H1 (cell line): ENCODE measurements around the gene COLQ. TPM values are rescaled to one million over a fixed set of nuclear protein-coding genes. Genes with fewer than 3 reads are reported as not detected.

ENCODE experiments used
- CTCF ChIA-PET: fragments of 300-600 bp; sonication (Branson Sonifier 250); formaldehyde crosslinking; loops from one replicate; lab custom pipeline; 2021; ENCODE audit not compliant: partially characterized antibody; lab: Charles Lee
- POLR2A ChIA-PET: fragments of 300-600 bp; sonication (Branson Sonifier 250); formaldehyde crosslinking; loops from one replicate; lab custom pipeline; 2021; ENCODE audit warnings: inconsistent platforms; ENCODE audit not compliant: partially characterized antibody; lab: Charles Lee
- DNase-seq, 2 experiments: peaks; one replicate each; pipeline versions ENCODE4 v3.0.0 to v3.0.0-alpha.2; 2010 to 2022; ENCODE audit warnings: low spot score in 2 of 2, low read depth in 1 of 2, mixed read lengths in 1 of 2
- FAIRE-seq: peaks from 2 replicates; lab custom pipeline; 2011; peaks lifted over from hg19 to GRCh38; lab: Jason Lieb, UNC
- H2AFZ ChIP-seq: 2 replicates; pipeline ENCODE4 v1.8.1; 2012; ENCODE audit warnings: low read length, inconsistent platforms
- H2AK5ac ChIP-seq: 2 replicates; pipeline ENCODE4 v1.6.1; 2013; ENCODE audit warnings: low read depth, low read length
- H2BK120ac ChIP-seq: replicated peaks from 2 replicates; pipeline ENCODE3; 2013; ENCODE audit warnings: low read depth, low read length, inconsistent platforms
- H2BK12ac ChIP-seq: 2 replicates; pipeline ENCODE4 v1.6.1; 2013; ENCODE audit warnings: low read depth, low read length
- H2BK15ac ChIP-seq: 2 replicates; pipeline ENCODE4 v1.6.1; 2013; ENCODE audit warnings: low read length
- H2BK20ac ChIP-seq: 2 replicates; pipeline ENCODE4 v1.6.1; 2013; ENCODE audit warnings: low read length
- H2BK5ac ChIP-seq: 2 replicates; pipeline ENCODE4 v1.6.1; 2013; ENCODE audit warnings: low read depth, low read length
- H3K14ac ChIP-seq: 2 replicates; pipeline ENCODE4 v1.6.1; 2013; ENCODE audit warnings: inconsistent platforms; ENCODE audit not compliant: insufficient read length
- H3K18ac ChIP-seq: 2 replicates; pipeline ENCODE4 v1.6.1; 2013; ENCODE audit warnings: low read length; ENCODE audit errors: extremely low read depth
- H3K23ac ChIP-seq: 2 replicates; pipeline ENCODE4 v1.6.1; 2013; ENCODE audit warnings: inconsistent platforms; ENCODE audit not compliant: insufficient read length
- H3K23me2 ChIP-seq: 2 replicates; pipeline ENCODE4 v1.6.1; 2013; ENCODE audit warnings: low read depth, low read length
- H3K27ac ChIP-seq: 2 replicates; pipeline ENCODE4 v1.6.1; 2011; ENCODE audit warnings: low read depth, low read length, inconsistent platforms
- H3K27me3 ChIP-seq, 4 experiments: replicated peaks in 1 of 4; 1 replicate in 1 of 4; 2 replicates in 3 of 4; pipeline versions ENCODE4 v1.6.1 to v1.8.1; 2011 to 2013; ENCODE audit warnings: low read length in 3 of 4, mild to moderate bottlenecking in 3 of 4, inconsistent platforms in 2 of 4, mixed read lengths in 2 of 4, moderate library complexity in 1 of 4; ENCODE audit not compliant: control insufficient read depth in 3 of 4, insufficient read depth in 3 of 4; ENCODE audit errors: extremely low read depth in 1 of 4
- H3K36me3 ChIP-seq, 4 experiments: 2 replicates each; pipeline versions ENCODE4 v1.6.1 to v1.8.1; 2011 to 2013; ENCODE audit warnings: mild to moderate bottlenecking in 4 of 4, low read length in 3 of 4, moderate library complexity in 2 of 4, control low read depth in 1 of 4, inconsistent platforms in 1 of 4; ENCODE audit not compliant: insufficient read depth in 4 of 4, control insufficient read depth in 2 of 4
- H3K4ac ChIP-seq: replicated peaks from 2 replicates; pipeline ENCODE3; 2013; ENCODE audit warnings: low read length, low read depth, mixed read lengths, inconsistent platforms; ENCODE audit not compliant: insufficient read length
- H3K4me1 ChIP-seq, 4 experiments: replicated peaks in 1 of 4; 1 replicate in 1 of 4; 2 replicates in 3 of 4; pipeline versions ENCODE4 v1.6.1 to v1.8.1; 2011 to 2013; ENCODE audit warnings: low read length in 3 of 4, inconsistent platforms in 2 of 4, mixed read lengths in 1 of 4; ENCODE audit not compliant: insufficient read depth in 4 of 4, control insufficient read depth in 3 of 4
- H3K4me2 ChIP-seq, 2 experiments: 2 replicates each; pipeline versions ENCODE4 v1.6.1 to v1.8.1; 2011 to 2013; ENCODE audit warnings: low read depth in 2 of 2, low read length in 2 of 2, control low read depth in 1 of 2, inconsistent platforms in 1 of 2, mild to moderate bottlenecking in 1 of 2; ENCODE audit not compliant: insufficient read depth in 1 of 2
- H3K4me3 ChIP-seq, 4 experiments: fragments of 200-600, 300-600 bp in 1 of 4; sonication (generic), shearing (Covaris generic), sonication (Bioruptor Twin) in 1 of 4; 2 replicates each; pipeline versions ENCODE4 v1.5.1 to v1.8.1; 2011 to 2016; ENCODE audit warnings: low read length in 4 of 4, low read depth in 3 of 4, control low read depth in 2 of 4, inconsistent platforms in 2 of 4, mild to moderate bottlenecking in 2 of 4, mixed read lengths in 1 of 4, moderate library complexity in 1 of 4; ENCODE audit not compliant: insufficient read depth in 2 of 4; ENCODE audit errors: extremely low read depth in 1 of 4
- H3K56ac ChIP-seq: replicated peaks from 2 replicates; pipeline ENCODE3; 2013; ENCODE audit warnings: low read depth, mild to moderate bottlenecking, mixed read lengths, low read length, inconsistent platforms; ENCODE audit not compliant: insufficient read length
- H3K79me1 ChIP-seq: 2 replicates; pipeline ENCODE4 v1.6.1; 2013; ENCODE audit warnings: low read depth, low read length, control low read depth
- H3K79me2 ChIP-seq, 2 experiments: 2 replicates each; pipeline versions ENCODE4 v1.6.1 to v1.8.1; 2012 to 2013; ENCODE audit warnings: low read length in 2 of 2, mild to moderate bottlenecking in 2 of 2, inconsistent platforms in 1 of 2; ENCODE audit not compliant: insufficient read depth in 2 of 2, control insufficient read depth in 1 of 2
- H3K9ac ChIP-seq, 4 experiments: replicated peaks in 1 of 4; 1 replicate in 1 of 4; 2 replicates in 3 of 4; pipeline versions ENCODE4 v1.6.1 to v1.8.1; 2011 to 2013; ENCODE audit warnings: low read depth in 3 of 4, low read length in 3 of 4, control low read depth in 2 of 4, mild to moderate bottlenecking in 2 of 4, moderate library complexity in 2 of 4, inconsistent platforms in 1 of 4; ENCODE audit errors: extremely low read depth in 1 of 4
- H3K9me3 ChIP-seq, 2 experiments: 2 replicates each; pipeline versions ENCODE4 v1.6.1 to v1.8.1; 2012 to 2013; ENCODE audit warnings: mild to moderate bottlenecking in 2 of 2, moderate library complexity in 2 of 2, control low read depth in 1 of 2, inconsistent platforms in 1 of 2, low read depth in 1 of 2, low read length in 1 of 2, mixed read lengths in 1 of 2; ENCODE audit not compliant: insufficient read depth in 2 of 2
- H4K20me1 ChIP-seq, 2 experiments: replicated peaks in 1 of 2; 2 replicates each; pipeline versions ENCODE3 to v1.8.1; 2011 to 2013; ENCODE audit warnings: inconsistent platforms in 2 of 2, low read length in 2 of 2, mild to moderate bottlenecking in 1 of 2; ENCODE audit not compliant: insufficient read depth in 2 of 2, control insufficient read depth in 1 of 2
- H4K5ac ChIP-seq: 2 replicates; pipeline ENCODE4 v1.6.1; 2013; ENCODE audit warnings: low read length, low read depth, mixed read lengths, inconsistent platforms; ENCODE audit not compliant: insufficient read length
- H4K8ac ChIP-seq: 2 replicates; pipeline ENCODE4 v1.8.0; 2013; ENCODE audit warnings: mild to moderate bottlenecking, moderate library complexity, low read length, inconsistent platforms; ENCODE audit not compliant: insufficient read depth; ENCODE audit errors: extremely low read depth
- H4K91ac ChIP-seq: replicated peaks from 2 replicates; pipeline ENCODE3; 2013; ENCODE audit warnings: low read length, mixed read lengths, inconsistent platforms; ENCODE audit not compliant: insufficient read length
- CBX5 ChIP-seq: fragments of 300-800, 300-1000 bp; sonication (generic); IDR thresholded peaks from 2 replicates; pipeline ENCODE4 v1.7.1; 2016; ENCODE audit warnings: antibody characterized with exemption, low read length, low read depth
- CBX8 ChIP-seq: fragments of 300-800, 300-1000 bp; sonication (generic); IDR thresholded peaks from 2 replicates; pipeline ENCODE4 v1.7.1; 2016; ENCODE audit warnings: low read depth, low read length, borderline replicate concordance
- POLR2A ChIP-seq, 2 experiments: IDR thresholded peaks; 1 replicate in 1 of 2; 2 replicates in 1 of 2; pipeline ENCODE4 v1.6.1; 2011; ENCODE audit warnings: low read depth in 2 of 2, low read length in 2 of 2, mild to moderate bottlenecking in 2 of 2; ENCODE audit errors: control extremely low read depth in 1 of 2
- RFX5 ChIP-seq: IDR thresholded peaks from 2 replicates; pipeline ENCODE4 v1.6.1; 2011; ENCODE audit warnings: low read depth, low read length, improper control_type of control experiment, borderline replicate concordance
- SAP30 ChIP-seq: fragments of 300-600 bp; sonication (generic); IDR thresholded peaks from 2 replicates; pipeline ENCODE4 v1.7.1; 2012; ENCODE audit warnings: low read length, moderate library complexity, mild to moderate bottlenecking, inconsistent platforms; ENCODE audit not compliant: insufficient read depth, insufficient replicate concordance
- SIN3A ChIP-seq, 2 experiments: IDR thresholded peaks in 1 of 2; conservative IDR thresholded peaks in 1 of 2; 2 replicates each; pipeline ENCODE4 v1.6.1; 2011 to 2012; ENCODE audit warnings: low read length in 2 of 2, improper control_type of control experiment in 1 of 2, low read depth in 1 of 2, mild to moderate bottlenecking in 1 of 2
- SP1 ChIP-seq: IDR thresholded peaks from 2 replicates; pipeline ENCODE4 v1.6.1; 2011; ENCODE audit warnings: low read depth, low read length
- SRF ChIP-seq: IDR thresholded peaks from 2 replicates; pipeline ENCODE4 v1.6.1; 2011; ENCODE audit warnings: mild to moderate bottlenecking, low read depth, low read length, moderate library complexity
- TAF1 ChIP-seq: IDR thresholded peaks from 2 replicates; pipeline ENCODE4 v1.6.1; 2011; ENCODE audit warnings: mild to moderate bottlenecking, low read depth, low read length
- TCF12 ChIP-seq: IDR thresholded peaks from 2 replicates; pipeline ENCODE4 v1.6.1; 2011; ENCODE audit warnings: low read depth, mild to moderate bottlenecking, low read length
- WGBS, 2 experiments: shearing (Covaris generic) in 1 of 2; methylation state at CpG; one replicate each; pipeline versions ENCODE4 v1.1.6 to v1.1.7; 2013 to 2015; ENCODE audit warnings: low lambda C conversion rate in 2 of 2, mixed read lengths in 2 of 2, inconsistent platforms in 1 of 2, low coverage in 1 of 2, missing lambda C conversion rate in 1 of 2; ENCODE audit not compliant: insufficient replicate concordance in 2 of 2, insufficient coverage in 1 of 2, insufficient read length in 1 of 2; ENCODE audit errors: extremely low coverage in 1 of 2, missing lambda C conversion rate in 1 of 2; 5-methylcytosine and 5-hydroxymethylcytosine counted together
- polyA plus RNA-seq, 7 experiments: library from polyadenylated mRNA; depleted of rRNA in 3 of 7; stranded (reverse) in 5 of 7; unstranded in 2 of 7; fragments of >200 nt in 5 of 7; fragments of 200-250 nt in 2 of 7; gene quantifications; 1 replicate in 5 of 7; 2 replicates in 1 of 7; 4 replicates in 1 of 7; pipeline versions ENCODE4 v1.2.1 to v1.2.3, GENCODE V29; 2011 to 2013; ENCODE audit warnings: missing spikeins in 2 of 7, mixed read lengths in 2 of 7
- total RNA-seq: library from RNA; stranded (reverse); fragmentation: NEBNext Ultra II Directional; extraction: Animal tissue kit (Norgen Biotek cat#: 25700); gene quantifications from 2 replicates; pipeline ENCODE4 v1.2.1, GENCODE V29; 2021
- TF ChIP-seq, protein P1 (sequence below): IDR thresholded peaks from 2 replicates; pipeline ENCODE4 v1.6.1; 2012; ENCODE audit warnings: inconsistent platforms

COLQ gene
- total and polyA plus RNA-seq, 2 of the 8 experiments (the other 6 are each of a cell fraction or from before 2014, with no cell fraction given): 1.5 to 1.9 TPM

DNA sequence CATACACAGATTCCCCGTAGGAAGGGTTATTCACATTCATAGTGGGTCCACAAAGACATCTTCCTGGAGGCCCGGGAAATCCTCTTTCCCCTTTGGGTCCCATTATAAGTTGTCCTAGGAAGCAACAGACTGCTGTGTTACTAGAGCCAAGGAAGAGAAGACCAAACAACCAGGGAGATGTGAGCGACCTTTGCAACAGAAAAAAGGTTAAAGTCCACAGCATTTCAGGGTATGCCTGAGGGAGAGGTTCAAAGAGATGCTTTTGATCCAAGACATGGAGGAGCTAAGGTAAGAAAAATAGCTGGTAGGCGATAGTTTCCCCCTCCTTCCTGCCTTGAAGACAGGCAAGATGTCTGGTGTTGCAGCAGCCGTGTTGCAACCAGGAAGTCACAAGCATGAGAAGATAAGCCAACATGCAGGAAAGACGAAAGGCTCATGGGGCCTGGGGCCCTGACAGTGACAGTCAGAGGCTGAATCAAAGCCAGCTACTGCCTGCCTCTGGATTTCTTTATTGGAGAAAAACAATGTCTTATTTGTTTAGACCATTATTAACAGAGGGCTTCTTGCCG, 63.2 kb downstream of the COLQ start:
- Histone ChIP-seq H3K4me1 (no peaks in the 10 kb centered on the region), H2AFZ (no peak overlapping the region), H3K27ac (no peak overlapping the region), H3K4me3 (no peak overlapping the region), H3K9me3 (no peaks in the 10 kb centered on the region), H3K23ac (no peak overlapping the region), H3K27me3 (no peaks in the 10 kb centered on the region), H3K18ac (no peak overlapping the region), H2BK12ac (no peak overlapping the region), H4K8ac (no peak overlapping the region), H3K4me2 (no peak overlapping the region), H3K9ac (no peak overlapping the region), H3K79me1 (no peaks in the 10 kb centered on the region), H4K20me1 (no peaks in the 10 kb centered on the region), H2BK15ac (no peak overlapping the region), H2AK5ac (no peak overlapping the region), H4K5ac (no peak overlapping the region), H2BK120ac (no peak overlapping the region), H3K14ac (no peak overlapping the region), H3K56ac (no peak overlapping the region), H4K91ac (no peak overlapping the region), H3K36me3 (no peaks in the 10 kb centered on the region), H3K4ac (no peak overlapping the region), H3K79me2 (no peaks in the 10 kb centered on the region), H2BK5ac (no peak overlapping the region), H3K23me2 (no peaks in the 10 kb centered on the region), H2BK20ac (no peak overlapping the region)
- WGBS, 2 experiments: 83% methylated on average over 7 of the region's 7 CpGs; no CpG with 5 or more reads in 1 of the 2 experiments
- no peak for DNase-seq
- no peak for FAIRE-seq
- CTCF ChIA-PET: no interaction called here
- POLR2A ChIA-PET: interaction anchor here (0.6 kb wide), 1 partner anchor 66 kb away, joined by 4 read pairs; no protein-coding TSS in a partner anchor
- no peak for TF ChIP-seq POLR2A (IDR thresholded peaks at IDR 0.05; ENCODE audit: control extremely low read depth in 1 of 2, low read depth in 2 of 2, low read length in 2 of 2)
- TF ChIP-seq SIN3A (conservative IDR thresholded peaks at IDR 0.05 in 1 of 2, IDR thresholded peaks at IDR 0.05 in 1 of 2; ENCODE audit: low read depth in 1 of 2, low read length in 2 of 2): no peak
- TF ChIP-seq TCF12: no peak
- no peak for TF ChIP-seq CBX5
- TF ChIP-seq SRF: no peak
- no peak for TF ChIP-seq SAP30
- no peak for TF ChIP-seq CBX8
- no peak for TF ChIP-seq SP1
- TF ChIP-seq, protein P1, sequence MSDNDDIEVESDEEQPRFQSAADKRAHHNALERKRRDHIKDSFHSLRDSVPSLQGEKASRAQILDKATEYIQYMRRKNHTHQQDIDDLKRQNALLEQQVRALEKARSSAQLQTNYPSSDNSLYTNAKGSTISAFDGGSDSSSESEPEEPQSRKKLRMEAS: no peak
- TF ChIP-seq RFX5: no peak
- TF ChIP-seq TAF1: no peak
